Measurements from ENCODE around the gene SLC9A9.
"Not testable (repeated sequence)": the region's sequence is repeated elsewhere in the genome, so short reads cannot be mapped to it uniquely, and the experiment has no call there.

The SLC9A9 gene

DNA sequence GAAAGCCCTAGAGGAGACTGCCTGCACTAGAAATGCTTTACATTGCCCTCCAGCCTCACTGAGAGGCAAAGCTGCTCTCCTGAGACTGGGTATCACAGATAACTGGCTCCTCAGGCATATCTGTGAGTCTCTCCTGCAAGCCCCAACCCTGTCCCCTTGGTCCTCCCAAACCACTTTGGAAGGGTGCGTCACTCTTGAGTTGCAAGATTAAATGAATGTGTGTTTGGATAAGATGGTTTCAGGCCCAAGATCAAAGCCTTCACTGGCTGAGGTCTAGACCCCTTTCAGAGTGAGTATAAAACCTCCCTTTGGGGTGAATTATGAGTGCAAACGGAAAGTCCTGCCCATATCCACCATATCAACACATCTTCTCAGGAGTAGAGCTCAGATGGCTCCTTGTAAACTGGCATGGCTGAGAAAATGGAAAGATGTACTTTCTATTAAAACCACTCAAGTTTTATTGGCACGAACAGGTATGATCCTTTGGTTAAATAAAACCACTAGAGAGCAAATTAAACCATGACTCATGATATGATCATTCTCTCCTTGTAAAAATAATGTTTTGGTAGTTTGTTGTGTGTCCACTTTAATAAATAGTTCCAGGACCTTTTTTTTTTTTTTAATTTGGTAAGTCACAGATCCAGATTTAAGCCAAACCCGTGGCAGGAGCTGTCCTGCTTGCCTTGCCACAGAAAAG, 564.7 kb downstream of the SLC9A9 start:
- DNase-seq (ENCODE audit: low spot score), result no peak

GRCh38 chr3:143280984-143281383, 567.3 kb downstream of the SLC9A9 start:
- no peak for DNase-seq (ENCODE audit: low spot score)

- DNase-seq (ENCODE audit: low spot score), result not testable (repeated sequence)
These were observed 568.7 kb downstream of the SLC9A9 start for GRCh38 chr3:143279567-143279966.

GRCh38 chr3:143278721-143279120, 569.5 kb downstream of the SLC9A9 start:
- no peak for DNase-seq (ENCODE audit: low spot score)

GRCh38 chr3:143277531-143277930, 570.7 kb downstream of the SLC9A9 start:
- no peak for DNase-seq (ENCODE audit: low spot score)

- no peak for DNase-seq (ENCODE audit: low spot score)
These were observed 571.7 kb downstream of the SLC9A9 start for GRCh38 chr3:143276592-143276991.

GRCh38 chr3:143273975-143274690, 574.1 kb downstream of the SLC9A9 start:
- DNase-seq (ENCODE audit: low spot score), result no peak

- DNase-seq (ENCODE audit: low spot score), result no peak
These were observed 577.1 kb downstream of the SLC9A9 start for GRCh38 chr3:143271136-143271535.

DNA sequence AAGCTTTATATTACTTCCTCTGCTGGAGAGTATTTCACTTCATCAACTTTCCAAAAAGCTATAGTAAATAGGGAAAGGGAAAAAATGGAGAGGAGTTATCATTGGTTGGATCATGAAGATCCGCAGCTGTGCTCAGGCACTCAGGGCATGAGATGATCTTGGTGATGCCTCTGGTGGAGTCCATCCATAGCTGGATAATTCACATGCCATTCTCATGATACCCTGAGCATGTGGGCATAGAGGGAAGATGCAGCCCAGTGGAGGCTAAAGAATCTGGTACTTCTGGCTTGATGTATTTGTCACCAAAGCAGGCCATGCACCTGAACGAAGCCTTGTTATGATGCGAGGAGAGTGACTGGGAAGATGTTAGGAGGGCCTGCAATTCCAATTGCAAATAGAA, 578.5 kb downstream of the SLC9A9 start:
- no peak for DNase-seq (ENCODE audit: low spot score)

DNA sequence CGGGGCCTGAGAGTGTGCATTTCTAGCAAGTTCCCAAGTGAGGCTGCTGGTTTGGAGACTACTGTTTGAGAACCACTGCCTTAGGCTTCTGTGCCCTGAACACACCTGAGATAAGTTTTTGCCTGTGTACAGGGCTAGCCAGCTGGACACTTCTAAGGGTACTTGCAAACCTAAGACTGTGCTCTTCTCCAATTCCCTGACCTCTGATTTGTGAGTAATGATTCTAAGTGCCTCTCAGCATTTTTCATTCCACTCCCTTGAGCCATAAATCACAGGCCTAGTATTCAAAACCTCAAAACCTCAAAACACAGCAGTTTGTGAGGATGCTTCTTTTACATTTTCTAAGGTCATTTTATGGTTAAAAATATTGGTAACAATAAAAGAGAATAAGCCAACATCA, 580.3 kb downstream of the SLC9A9 start:
- peak; percentile 14 for DNase-seq (ENCODE audit: low spot score)

DNA sequence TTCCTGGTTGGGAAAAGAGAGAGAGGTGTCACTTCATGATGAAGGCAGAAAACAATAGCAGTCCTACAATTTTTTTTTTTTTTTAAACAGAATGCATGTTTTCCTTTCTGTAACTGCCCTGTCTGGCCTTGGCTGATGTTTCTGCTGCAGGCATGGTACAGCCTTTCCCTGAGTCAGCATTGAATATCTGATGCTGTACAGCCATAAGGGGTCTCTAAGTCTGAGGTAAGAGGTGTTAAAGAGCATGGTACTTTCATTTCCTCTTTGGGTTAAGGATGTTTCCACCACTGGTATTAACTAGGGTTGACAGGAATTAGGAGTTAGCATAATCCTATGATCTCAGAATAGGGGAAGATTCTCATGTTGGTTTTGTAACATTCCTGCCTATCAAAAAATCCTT, 581.3 kb downstream of the SLC9A9 start:
- DNase-seq (ENCODE audit: low spot score), result no peak

- peak; percentile 26 for DNase-seq (ENCODE audit: low spot score)
These were observed 581.8 kb downstream of the SLC9A9 start for GRCh38 chr3:143266511-143266910.

GRCh38 chr3:143265501-143266070, 582.7 kb downstream of the SLC9A9 start:
- no peak for DNase-seq (ENCODE audit: low spot score)

GRCh38 chr3:143263852-143264513, 584.3 kb downstream of the SLC9A9 start:
- no peak for DNase-seq (ENCODE audit: low spot score)

DNA sequence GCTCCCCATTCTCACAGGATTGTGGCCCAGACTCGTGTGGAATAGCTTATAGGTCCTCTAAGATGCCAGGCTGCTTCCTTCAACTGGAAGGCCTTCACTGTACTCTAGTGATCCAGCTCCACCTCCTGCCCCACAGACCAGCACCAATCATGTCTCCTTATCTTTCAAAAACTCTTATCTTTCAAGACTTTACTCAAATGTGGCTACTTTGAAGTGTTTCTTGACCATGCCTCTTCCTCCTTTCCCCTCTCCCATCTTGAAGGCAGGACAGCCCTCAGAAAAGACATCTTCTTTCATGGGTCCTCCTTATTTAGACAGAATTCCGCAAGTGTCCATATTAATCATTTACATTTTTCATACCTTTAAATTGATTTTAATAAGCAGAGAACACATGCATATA, 586.4 kb downstream of the SLC9A9 start:
- DNase-seq (ENCODE audit: low spot score), result no peak

DNA sequence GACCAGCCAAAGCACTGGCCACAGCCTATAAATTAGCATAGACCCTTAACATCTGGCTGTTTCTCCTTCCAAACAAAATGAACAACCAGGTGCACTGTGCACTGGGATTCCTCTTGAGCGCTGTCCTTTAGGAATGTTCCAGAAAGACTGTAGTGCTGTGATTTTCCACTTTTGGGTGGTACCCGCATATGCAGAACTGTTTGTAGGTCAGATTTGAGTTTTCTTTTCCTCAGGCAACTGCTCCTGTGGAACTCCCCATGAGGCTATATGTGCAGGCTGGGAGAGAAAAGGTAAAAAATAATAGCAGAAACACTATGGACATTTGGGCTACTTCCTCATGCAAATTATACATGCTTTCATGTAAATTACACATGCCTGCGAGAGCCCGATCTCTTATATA, 589.6 kb downstream of the SLC9A9 start:
- DNase-seq (ENCODE audit: low spot score), result no peak

DNA sequence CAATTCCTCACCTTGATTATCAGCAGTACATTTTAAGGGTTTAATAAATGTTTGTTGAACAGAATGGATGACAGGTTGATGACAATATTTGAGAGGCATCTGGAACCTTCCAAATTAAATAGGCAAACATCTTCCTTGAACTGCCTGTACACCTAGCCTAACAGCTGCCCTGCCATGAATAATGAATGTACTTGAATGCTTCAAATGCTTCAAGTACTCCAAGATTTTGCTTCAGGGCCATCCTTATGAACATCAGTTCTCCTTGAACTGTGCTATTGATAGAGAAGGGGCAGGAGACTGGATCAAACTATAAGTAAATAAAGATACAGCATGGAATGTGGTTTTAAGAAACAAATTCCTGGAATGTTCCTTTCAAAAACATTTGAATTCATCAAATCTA, 591.9 kb downstream of the SLC9A9 start:
- no peak for DNase-seq (ENCODE audit: low spot score)

GRCh38 chr3:143255739-143256138, 592.5 kb downstream of the SLC9A9 start:
- DNase-seq (ENCODE audit: low spot score), result no peak

- DNase-seq (ENCODE audit: low spot score), result no peak
These were observed 595.3 kb downstream of the SLC9A9 start for GRCh38 chr3:143252931-143253330.

- DNase-seq (ENCODE audit: low spot score), result no peak
These were observed 599.3 kb downstream of the SLC9A9 start for GRCh38 chr3:143249014-143249413.

DNA sequence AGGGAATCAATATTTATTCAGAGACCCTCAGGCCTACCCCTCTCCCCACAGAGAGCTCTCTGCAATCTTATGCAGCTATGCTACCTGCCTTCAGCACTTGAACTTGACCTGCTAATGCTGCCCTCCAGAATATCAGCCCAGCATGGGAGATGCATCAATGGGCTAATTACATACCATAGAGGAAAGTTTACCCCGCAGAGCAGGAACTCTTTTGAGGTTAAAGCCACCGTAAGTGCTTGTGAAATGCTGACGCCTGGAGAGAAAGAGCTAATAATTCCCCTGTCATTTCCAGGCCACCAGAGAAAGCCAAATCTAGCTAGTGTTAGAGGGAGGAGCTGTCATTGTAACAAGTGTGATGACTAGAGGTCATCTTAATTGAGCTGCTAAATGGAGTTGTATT, 601.2 kb downstream of the SLC9A9 start:
- DNase-seq (ENCODE audit: low spot score), result no peak

DNA sequence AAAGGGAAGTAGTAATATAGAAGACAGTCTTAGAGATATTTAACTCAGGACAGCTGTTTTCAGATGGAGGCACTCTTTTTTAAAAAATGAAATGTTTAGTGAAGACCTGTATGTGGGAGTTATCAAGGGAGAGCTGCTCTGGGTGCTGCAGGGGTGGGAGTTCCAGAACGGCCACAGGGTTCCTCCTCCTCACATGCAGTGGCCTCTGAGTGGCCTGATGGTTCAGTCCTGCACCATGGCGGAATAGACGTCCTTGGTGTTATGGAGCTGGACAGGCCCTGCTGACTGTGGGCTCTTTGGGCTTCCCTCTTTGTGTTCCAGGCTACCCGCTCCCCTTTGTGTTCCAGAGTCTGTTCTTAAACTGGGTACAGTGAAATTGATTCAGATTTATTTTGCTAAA, 602.6 kb downstream of the SLC9A9 start:
- no peak for DNase-seq (ENCODE audit: low spot score)

GRCh38 chr3:143244516-143245063, 603.7 kb downstream of the SLC9A9 start:
- DNase-seq (ENCODE audit: low spot score), result no peak

Measured in GM03348 (cell line).